Measurements from ENCODE around the gene NLRP8. TPM values are rescaled to one million over a fixed set of nuclear protein-coding genes. Genes with fewer than 3 reads are reported as not detected.

The NLRP8 gene
- total and polyA plus RNA-seq, 2 of the 4 experiments (the other 2 are of a cell fraction) = not detected

DNA sequence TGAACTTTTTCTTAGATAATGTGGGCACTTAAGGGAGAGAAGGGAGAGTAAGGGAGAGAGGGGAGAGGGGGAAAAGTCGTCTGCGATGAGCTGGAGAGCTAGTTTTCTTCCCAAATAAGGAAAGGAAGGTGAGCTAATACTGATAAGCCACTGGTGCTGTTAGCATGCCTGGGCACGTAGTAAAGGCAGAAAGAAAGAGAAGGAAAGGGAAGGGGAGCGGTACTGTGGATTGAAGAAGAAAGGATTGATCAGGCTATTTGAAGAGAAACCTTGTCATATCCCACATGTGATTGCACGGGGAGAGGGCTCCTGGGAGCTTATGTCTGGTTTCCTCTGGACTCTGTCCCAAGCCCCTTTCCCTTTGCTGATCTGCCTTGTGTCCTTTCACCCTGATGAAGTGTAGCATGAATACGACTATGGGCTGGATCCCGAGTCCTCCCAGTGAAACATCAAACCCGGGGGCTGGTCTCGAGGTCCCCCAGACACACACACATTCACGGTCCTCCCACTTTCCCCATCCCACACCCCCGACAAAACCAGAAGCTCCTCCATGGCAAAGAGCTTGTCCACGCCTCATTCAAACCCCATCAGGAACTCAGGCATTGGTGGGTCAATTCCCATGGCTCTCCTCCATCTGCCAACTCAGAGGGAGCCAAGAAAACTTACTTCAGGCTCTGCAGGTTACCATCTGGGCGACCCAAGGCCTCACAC lies 46.1 kb upstream of the NLRP8 start:
- no peaks in the 10 kb centered on the region for H4K20me1 ChIP-seq (ENCODE audit: insufficient read depth, low read length)
- no TSS peak for BruUV-seq (replicated peaks)
- H3K9me3 ChIP-seq (ENCODE audit: control insufficient read depth, insufficient read depth, low read length) = peaks cover 39% of the 10 kb centered on the region

More for the DNA sequence above, 46.1 kb upstream of the NLRP8 start:
- Histone ChIP-seq H3K4me3 (ENCODE audit: insufficient read depth, low read depth, low read length) (no peak overlapping the region), H3K23ac (ENCODE audit: low read depth, low read length) (no peak overlapping the region), H2AFZ (replicated peaks; ENCODE audit: low read length, poor library complexity) (no peak overlapping the region), H3K27ac (ENCODE audit: insufficient read depth, low read length) (no peak overlapping the region), H4K91ac (ENCODE audit: insufficient read depth, low read depth, low read length) (no peak overlapping the region), H3K27me3 (ENCODE audit: control insufficient read depth, insufficient read depth, low read length) (no peaks in the 10 kb centered on the region), H3K4ac (ENCODE audit: low read depth, low read length) (no peak overlapping the region), H2BK120ac (ENCODE audit: low read depth, low read length) (no peak overlapping the region), H3K56ac (ENCODE audit: extremely low read depth, insufficient read depth, low read length) (no peak overlapping the region), H2AK5ac (ENCODE audit: low read depth, low read length) (no peak overlapping the region), H3K36me3 (ENCODE audit: control insufficient read depth, insufficient read depth, low read length) (no peaks in the 10 kb centered on the region), H2AK9ac (replicated peaks; ENCODE audit: low read depth, low read length, poor library complexity) (no peak overlapping the region), H3K9me1 (ENCODE audit: insufficient read depth, low read length) (no peaks in the 10 kb centered on the region), H2BK5ac (ENCODE audit: low read depth, low read length, poor library complexity, severe bottlenecking) (no peak overlapping the region), H3K79me1 (ENCODE audit: low read depth in 1 of 2, low read length in 2 of 2) (no peaks in the 10 kb centered on the region), H2BK15ac (ENCODE audit: low read depth, low read length) (no peak overlapping the region), H2BK20ac (ENCODE audit: low read depth, low read length) (no peak overlapping the region), H4K5ac (ENCODE audit: low read depth, low read length) (no peak overlapping the region), H3K9ac (ENCODE audit: low read depth, low read length) (no peak overlapping the region), H3K4me2 (ENCODE audit: low read depth, low read length) (no peak overlapping the region), H3K18ac (ENCODE audit: low read depth, low read length) (no peak overlapping the region), H3K4me1 (ENCODE audit: control insufficient read depth, insufficient read depth, low read length) (no peaks in the 10 kb centered on the region), H4K8ac (ENCODE audit: low read depth in 2 of 2, low read length in 2 of 2) (no peak overlapping the region), H3K14ac (replicated peaks; ENCODE audit: low read depth, low read length) (no peak overlapping the region)
- 20% methylated on average over 2 of the region's 13 CpGs; no CpG with 5 or more reads in 1 of the 2 experiments for WGBS, 2 experiments (ENCODE audit: extremely low coverage in 2 of 2, insufficient read length in 1 of 2)
- ChIA-PET POLR2A (ENCODE audit: unreplicated experiment) (interaction anchor here (0.6 kb wide), 1 partner anchor 10 kb away, joined by 3 read pairs; no protein-coding TSS in a partner anchor), CTCF (no interaction called here)
- no peak for DNase-seq
- dilution Hi-C loops (cut with HindIII; ENCODE audit: low sequenced_read_pairs, unreplicated experiment) = no loop called here
- intact Hi-C loops (cut with micrococcal nuclease) = no loop called here
- no peak for ATAC-seq (ENCODE audit: low read depth)
- TF ChIP-seq MAZ (IDR thresholded peaks at IDR 0.05; ENCODE audit: borderline replicate concordance, low read depth, low read length) (no peak), CHD1 (IDR thresholded peaks at IDR 0.05; ENCODE audit: low read depth, low read length) (no peak), RAD21 (IDR thresholded peaks at IDR 0.05; ENCODE audit: low read length) (no peak), MAFK (IDR thresholded peaks at IDR 0.05; ENCODE audit: low read depth, low read length) (no peak), SMC3 (IDR thresholded peaks at IDR 0.05; ENCODE audit: low read depth, low read length) (no peak), FOS (IDR thresholded peaks at IDR 0.05; ENCODE audit: low read depth, low read length) (no peak), NFE2L2 (IDR thresholded peaks at IDR 0.05; ENCODE audit: low read depth, low read length) (no peak), CEBPB (IDR thresholded peaks at IDR 0.05; ENCODE audit: low read depth, low read length) (no peak), MXI1 (IDR thresholded peaks at IDR 0.05; ENCODE audit: borderline replicate concordance, low read depth, low read length) (no peak), BHLHE40 (IDR thresholded peaks at IDR 0.05; ENCODE audit: low read depth, low read length) (no peak), RFX5 (IDR thresholded peaks at IDR 0.05; ENCODE audit: low read depth, low read length) (no peak), RCOR1 (IDR thresholded peaks at IDR 0.05; ENCODE audit: insufficient replicate concordance, low read length) (no peak), POLR2A (IDR thresholded peaks at IDR 0.05; ENCODE audit: low read depth, low read length) (no peak)
- TF ChIP-seq, protein P1, sequence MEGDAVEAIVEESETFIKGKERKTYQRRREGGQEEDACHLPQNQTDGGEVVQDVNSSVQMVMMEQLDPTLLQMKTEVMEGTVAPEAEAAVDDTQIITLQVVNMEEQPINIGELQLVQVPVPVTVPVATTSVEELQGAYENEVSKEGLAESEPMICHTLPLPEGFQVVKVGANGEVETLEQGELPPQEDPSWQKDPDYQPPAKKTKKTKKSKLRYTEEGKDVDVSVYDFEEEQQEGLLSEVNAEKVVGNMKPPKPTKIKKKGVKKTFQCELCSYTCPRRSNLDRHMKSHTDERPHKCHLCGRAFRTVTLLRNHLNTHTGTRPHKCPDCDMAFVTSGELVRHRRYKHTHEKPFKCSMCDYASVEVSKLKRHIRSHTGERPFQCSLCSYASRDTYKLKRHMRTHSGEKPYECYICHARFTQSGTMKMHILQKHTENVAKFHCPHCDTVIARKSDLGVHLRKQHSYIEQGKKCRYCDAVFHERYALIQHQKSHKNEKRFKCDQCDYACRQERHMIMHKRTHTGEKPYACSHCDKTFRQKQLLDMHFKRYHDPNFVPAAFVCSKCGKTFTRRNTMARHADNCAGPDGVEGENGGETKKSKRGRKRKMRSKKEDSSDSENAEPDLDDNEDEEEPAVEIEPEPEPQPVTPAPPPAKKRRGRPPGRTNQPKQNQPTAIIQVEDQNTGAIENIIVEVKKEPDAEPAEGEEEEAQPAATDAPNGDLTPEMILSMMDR (conservative IDR thresholded peaks at IDR 0.05; ENCODE audit: low read depth, low read length) = no peak
- TF ChIP-seq, protein P2, sequence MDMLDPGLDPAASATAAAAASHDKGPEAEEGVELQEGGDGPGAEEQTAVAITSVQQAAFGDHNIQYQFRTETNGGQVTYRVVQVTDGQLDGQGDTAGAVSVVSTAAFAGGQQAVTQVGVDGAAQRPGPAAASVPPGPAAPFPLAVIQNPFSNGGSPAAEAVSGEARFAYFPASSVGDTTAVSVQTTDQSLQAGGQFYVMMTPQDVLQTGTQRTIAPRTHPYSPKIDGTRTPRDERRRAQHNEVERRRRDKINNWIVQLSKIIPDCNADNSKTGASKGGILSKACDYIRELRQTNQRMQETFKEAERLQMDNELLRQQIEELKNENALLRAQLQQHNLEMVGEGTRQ (IDR thresholded peaks at IDR 0.05; ENCODE audit: low read depth, low read length) = no peak
- TF ChIP-seq, protein P3, sequence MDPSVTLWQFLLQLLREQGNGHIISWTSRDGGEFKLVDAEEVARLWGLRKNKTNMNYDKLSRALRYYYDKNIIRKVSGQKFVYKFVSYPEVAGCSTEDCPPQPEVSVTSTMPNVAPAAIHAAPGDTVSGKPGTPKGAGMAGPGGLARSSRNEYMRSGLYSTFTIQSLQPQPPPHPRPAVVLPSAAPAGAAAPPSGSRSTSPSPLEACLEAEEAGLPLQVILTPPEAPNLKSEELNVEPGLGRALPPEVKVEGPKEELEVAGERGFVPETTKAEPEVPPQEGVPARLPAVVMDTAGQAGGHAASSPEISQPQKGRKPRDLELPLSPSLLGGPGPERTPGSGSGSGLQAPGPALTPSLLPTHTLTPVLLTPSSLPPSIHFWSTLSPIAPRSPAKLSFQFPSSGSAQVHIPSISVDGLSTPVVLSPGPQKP (IDR thresholded peaks at IDR 0.05; ENCODE audit: borderline replicate concordance, low read depth, low read length) = no peak
- in situ Hi-C loops (cut with MboI; ENCODE audit: low sequenced_read_pairs) = no loop called here
